HepG2 (cell line): ENCODE measurements around the gene NAXD. TPM values are rescaled to one million over a fixed set of nuclear protein-coding genes. Genes with fewer than 3 reads are reported as not detected.

Experiments used
- GABPB1 ChIP-seq: IDR thresholded peaks from 2 replicates; pipeline ENCODE4 v1.6.1; 2016; ENCODE audit warnings: mild to moderate bottlenecking, missing genetic modification reagents, moderate library complexity, missing compliant biosample characterization
- HNF4G ChIP-seq, 2 experiments: sonication (generic) in 1 of 2; formaldehyde crosslinking in 1 of 2; IDR thresholded peaks; 2 replicates each; pipeline versions ENCODE4 v1.4.0 to v1.6.1; 2011 to 2020; ENCODE audit warnings: borderline replicate concordance in 2 of 2, low read depth in 2 of 2, mild to moderate bottlenecking in 2 of 2, low read length in 1 of 2, missing genetic modification reagents in 1 of 2, moderate library complexity in 1 of 2
- HNRNPH1 ChIP-seq: fragments of 200-400 bp; formaldehyde crosslinking; optimal IDR thresholded peaks from 2 replicates; pipeline ENCODE3; 2017; ENCODE audit warnings: mild to moderate bottlenecking, low read depth, low read length
- KDM4B ChIP-seq: sonication (generic); formaldehyde crosslinking; IDR thresholded peaks from 2 replicates; pipeline ENCODE4 v1.4.0; 2020; ENCODE audit warnings: missing genetic modification reagents
- MED1 ChIP-seq: sonication (generic); formaldehyde crosslinking; IDR thresholded peaks from 2 replicates; pipeline ENCODE4 v1.4.0; 2020; ENCODE audit warnings: missing genetic modification reagents
- PHF21A ChIP-seq: sonication (generic); formaldehyde crosslinking; IDR thresholded peaks from 2 replicates; pipeline ENCODE4 v1.5.0; 2020; ENCODE audit warnings: mild to moderate bottlenecking, missing genetic modification reagents
- REPIN1 ChIP-seq: sonication (generic); formaldehyde crosslinking; IDR thresholded peaks from 2 replicates; pipeline ENCODE4 v1.8.0; 2022; ENCODE audit warnings: missing genetic modification reagents, low read depth, mild to moderate bottlenecking, borderline replicate concordance
- SALL2 ChIP-seq: sonication (generic); formaldehyde crosslinking; IDR thresholded peaks from 2 replicates; pipeline ENCODE4 v1.8.1; 2023; ENCODE audit warnings: mild to moderate bottlenecking, missing genetic modification reagents, inconsistent platforms
- SP4 ChIP-seq: sonication (generic); formaldehyde crosslinking; IDR thresholded peaks from 2 replicates; pipeline ENCODE4 v1.8.1; 2023; ENCODE audit warnings: mild to moderate bottlenecking, missing genetic modification reagents
- SP5 ChIP-seq: IDR thresholded peaks from 2 replicates; pipeline ENCODE4 v1.6.1; 2016; ENCODE audit warnings: low read depth, borderline replicate concordance
- ZBTB1 ChIP-seq: sonication (generic); formaldehyde crosslinking; IDR thresholded peaks from 2 replicates; pipeline ENCODE4 v1.4.0; 2020; ENCODE audit warnings: missing genetic modification reagents, borderline replicate concordance
- ZBTB20 ChIP-seq: sonication (generic); formaldehyde crosslinking; IDR thresholded peaks from 2 replicates; pipeline ENCODE4 v1.8.1; 2023; ENCODE audit warnings: missing genetic modification reagents, low read depth, mild to moderate bottlenecking, borderline replicate concordance
- polyA plus RNA-seq, 8 experiments: library from polyadenylated mRNA; depleted of rRNA in 3 of 8; stranded (reverse) in 7 of 8; unstranded in 1 of 8; fragments of >200 nt; fragmentation: Illumina TruSeq in 4 of 8; extraction: Trizol in 4 of 8; gene quantifications; 2 replicates each; pipeline versions ENCODE4 v1.2.1 to v1.2.3, GENCODE V29; 2011 to 2016; ENCODE audit warnings: low read depth in 4 of 8, missing spikeins in 1 of 8, mixed read lengths in 1 of 8; ENCODE audit not compliant: insufficient read depth in 1 of 8
- total RNA-seq, 5 experiments: library from RNA; depleted of rRNA; stranded (reverse); fragments of >200 nt; fragmentation: Illumina TruSeq; extraction: Trizol; gene quantifications; 2 replicates each; pipeline ENCODE4 v1.2.3, GENCODE V29; 2016; ENCODE audit warnings: low read depth in 1 of 5
- TF ChIP-seq, protein P1 (sequence below): sonication (generic); formaldehyde crosslinking; IDR thresholded peaks from 2 replicates; pipeline ENCODE4 v1.5.0; 2020; ENCODE audit warnings: mild to moderate bottlenecking, missing genetic modification reagents
- TF ChIP-seq, protein P2 (sequence below): sonication (generic); formaldehyde crosslinking; IDR thresholded peaks from 2 replicates; pipeline ENCODE4 v1.8.0; 2023; ENCODE audit warnings: mild to moderate bottlenecking, missing genetic modification reagents
- TF ChIP-seq, protein P3 (sequence below): IDR thresholded peaks from 2 replicates; pipeline ENCODE4 v1.6.1; 2016; ENCODE audit warnings: mild to moderate bottlenecking
- TF ChIP-seq, protein P4 (sequence below): sonication (generic); formaldehyde crosslinking; IDR thresholded peaks from 2 replicates; pipeline ENCODE4 v1.4.0; 2020; ENCODE audit warnings: missing genetic modification reagents, low read depth, mild to moderate bottlenecking, borderline replicate concordance
- TF ChIP-seq, protein P5 (sequence below): sonication (generic); formaldehyde crosslinking; IDR thresholded peaks from 2 replicates; pipeline ENCODE4 v1.5.1; 2020; ENCODE audit warnings: mild to moderate bottlenecking, missing genetic modification reagents, moderate library complexity

NAXD gene
- total and polyA plus RNA-seq, 2 of the 13 experiments (the other 11 are each of a cell fraction or from before 2014, with no cell fraction given), result 19.0 to 23.2 TPM

DNA sequence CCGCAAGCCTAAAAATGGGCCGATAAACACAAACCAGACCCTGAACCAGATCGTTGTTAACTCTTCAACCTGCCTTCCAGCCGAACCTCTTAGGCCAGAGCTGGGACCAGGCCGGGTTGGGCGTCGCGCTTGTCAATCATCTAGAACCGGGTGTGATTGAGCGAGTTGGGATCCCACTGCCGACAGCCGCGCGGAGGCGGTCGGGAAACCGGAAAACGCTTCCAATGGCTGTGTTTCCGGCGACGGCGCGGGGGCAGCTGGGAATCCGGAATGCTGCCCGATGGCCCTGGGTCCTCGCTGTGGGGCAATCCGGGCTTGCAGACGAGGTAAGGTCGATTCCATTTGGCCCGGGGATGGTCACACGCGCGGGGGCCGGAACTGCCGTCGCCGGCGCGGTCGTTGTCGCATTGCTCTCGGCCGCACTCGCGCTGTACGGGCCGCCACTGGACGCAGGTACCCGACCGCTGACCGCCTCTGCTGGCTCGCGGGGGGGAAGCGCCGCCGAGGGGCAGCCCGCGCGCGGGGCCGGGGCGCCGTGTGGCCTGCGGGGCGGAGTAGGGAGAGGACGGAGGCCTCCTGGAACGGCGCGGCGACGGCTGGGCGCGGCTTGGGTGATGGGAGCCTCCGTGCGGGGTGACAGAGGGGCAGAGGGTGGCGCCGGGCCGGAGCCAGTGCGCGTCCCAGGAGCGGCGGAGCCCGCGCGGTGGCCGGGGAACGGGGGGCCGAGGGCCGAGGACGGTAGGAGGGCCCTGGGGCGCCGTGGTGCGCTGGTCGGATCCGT, at the start of gene NAXD (continued):
- TF ChIP-seq, protein P1, sequence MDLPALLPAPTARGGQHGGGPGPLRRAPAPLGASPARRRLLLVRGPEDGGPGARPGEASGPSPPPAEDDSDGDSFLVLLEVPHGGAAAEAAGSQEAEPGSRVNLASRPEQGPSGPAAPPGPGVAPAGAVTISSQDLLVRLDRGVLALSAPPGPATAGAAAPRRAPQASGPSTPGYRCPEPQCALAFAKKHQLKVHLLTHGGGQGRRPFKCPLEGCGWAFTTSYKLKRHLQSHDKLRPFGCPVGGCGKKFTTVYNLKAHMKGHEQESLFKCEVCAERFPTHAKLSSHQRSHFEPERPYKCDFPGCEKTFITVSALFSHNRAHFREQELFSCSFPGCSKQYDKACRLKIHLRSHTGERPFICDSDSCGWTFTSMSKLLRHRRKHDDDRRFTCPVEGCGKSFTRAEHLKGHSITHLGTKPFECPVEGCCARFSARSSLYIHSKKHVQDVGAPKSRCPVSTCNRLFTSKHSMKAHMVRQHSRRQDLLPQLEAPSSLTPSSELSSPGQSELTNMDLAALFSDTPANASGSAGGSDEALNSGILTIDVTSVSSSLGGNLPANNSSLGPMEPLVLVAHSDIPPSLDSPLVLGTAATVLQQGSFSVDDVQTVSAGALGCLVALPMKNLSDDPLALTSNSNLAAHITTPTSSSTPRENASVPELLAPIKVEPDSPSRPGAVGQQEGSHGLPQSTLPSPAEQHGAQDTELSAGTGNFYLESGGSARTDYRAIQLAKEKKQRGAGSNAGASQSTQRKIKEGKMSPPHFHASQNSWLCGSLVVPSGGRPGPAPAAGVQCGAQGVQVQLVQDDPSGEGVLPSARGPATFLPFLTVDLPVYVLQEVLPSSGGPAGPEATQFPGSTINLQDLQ, result no peak; the same call in 1 of the 2 replicates
- TF ChIP-seq, protein P2, sequence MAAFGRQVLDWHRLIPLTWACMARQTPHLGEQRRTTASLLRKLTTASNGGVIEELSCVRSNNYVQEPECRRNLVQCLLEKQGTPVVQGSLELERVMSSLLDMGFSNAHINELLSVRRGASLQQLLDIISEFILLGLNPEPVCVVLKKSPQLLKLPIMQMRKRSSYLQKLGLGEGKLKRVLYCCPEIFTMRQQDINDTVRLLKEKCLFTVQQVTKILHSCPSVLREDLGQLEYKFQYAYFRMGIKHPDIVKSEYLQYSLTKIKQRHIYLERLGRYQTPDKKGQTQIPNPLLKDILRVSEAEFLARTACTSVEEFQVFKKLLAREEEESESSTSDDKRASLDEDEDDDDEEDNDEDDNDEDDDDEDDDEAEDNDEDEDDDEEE, result peak; percentile 91; the same call in 1 of the 2 replicates
- TF ChIP-seq SALL2, result peak; percentile 59; the same call in 1 of the 2 replicates
- peak; percentile 65 for TF ChIP-seq MED1
- TF ChIP-seq HNRNPH1, result no peak
- TF ChIP-seq, protein P3, sequence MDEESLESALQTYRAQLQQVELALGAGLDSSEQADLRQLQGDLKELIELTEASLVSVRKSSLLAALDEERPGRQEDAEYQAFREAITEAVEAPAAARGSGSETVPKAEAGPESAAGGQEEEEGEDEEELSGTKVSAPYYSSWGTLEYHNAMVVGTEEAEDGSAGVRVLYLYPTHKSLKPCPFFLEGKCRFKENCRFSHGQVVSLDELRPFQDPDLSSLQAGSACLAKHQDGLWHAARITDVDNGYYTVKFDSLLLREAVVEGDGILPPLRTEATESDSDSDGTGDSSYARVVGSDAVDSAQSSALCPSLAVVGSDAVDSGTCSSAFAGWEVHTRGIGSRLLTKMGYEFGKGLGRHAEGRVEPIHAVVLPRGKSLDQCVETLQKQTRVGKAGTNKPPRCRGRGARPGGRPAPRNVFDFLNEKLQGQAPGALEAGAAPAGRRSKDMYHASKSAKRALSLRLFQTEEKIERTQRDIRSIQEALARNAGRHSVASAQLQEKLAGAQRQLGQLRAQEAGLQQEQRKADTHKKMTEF (CRISPR knock-in tag), result peak; percentile 84
- TF ChIP-seq, protein P4, sequence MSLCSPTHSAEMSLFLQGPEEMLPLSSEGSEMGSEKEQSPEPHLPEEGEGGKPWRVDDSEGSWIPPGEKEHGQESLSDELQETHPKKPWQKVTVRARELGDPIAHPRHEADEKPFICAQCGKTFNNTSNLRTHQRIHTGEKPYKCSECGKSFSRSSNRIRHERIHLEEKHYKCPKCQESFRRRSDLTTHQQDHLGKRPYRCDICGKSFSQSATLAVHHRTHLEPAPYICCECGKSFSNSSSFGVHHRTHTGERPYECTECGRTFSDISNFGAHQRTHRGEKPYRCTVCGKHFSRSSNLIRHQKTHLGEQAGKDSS (CRISPR knock-in tag), result 0 out of 2 replicates have a peak, but pooled peaks have one; percentile 9
- TF ChIP-seq KDM4B, result no peak
- no peak for TF ChIP-seq ZBTB20 (CRISPR knock-in tag)
- peak; percentile 74; the same call in 1 of the 2 replicates for TF ChIP-seq PHF21A (CRISPR knock-in tag)
- TF ChIP-seq REPIN1, result peak; percentile 79
- TF ChIP-seq GABPB1, result peak; percentile 97
- TF ChIP-seq HNF4G (IDR thresholded peaks at IDR 0.05; ENCODE audit: borderline replicate concordance, low read depth, low read length), result 0 out of 2 replicates have a peak, but pooled peaks have one; percentile 4
- TF ChIP-seq HNF4G (CRISPR knock-in tag; IDR thresholded peaks at IDR 0.05; ENCODE audit: borderline replicate concordance, low read depth), result peak; percentile 73; the same call in 1 of the 2 replicates
- no peak for TF ChIP-seq ZBTB1 (CRISPR knock-in tag)
- no peak for TF ChIP-seq SP5 (CRISPR knock-in tag)
- peak; percentile 50; the same call in 1 of the 2 replicates for TF ChIP-seq SP4 (CRISPR knock-in tag)
- TF ChIP-seq, protein P5, sequence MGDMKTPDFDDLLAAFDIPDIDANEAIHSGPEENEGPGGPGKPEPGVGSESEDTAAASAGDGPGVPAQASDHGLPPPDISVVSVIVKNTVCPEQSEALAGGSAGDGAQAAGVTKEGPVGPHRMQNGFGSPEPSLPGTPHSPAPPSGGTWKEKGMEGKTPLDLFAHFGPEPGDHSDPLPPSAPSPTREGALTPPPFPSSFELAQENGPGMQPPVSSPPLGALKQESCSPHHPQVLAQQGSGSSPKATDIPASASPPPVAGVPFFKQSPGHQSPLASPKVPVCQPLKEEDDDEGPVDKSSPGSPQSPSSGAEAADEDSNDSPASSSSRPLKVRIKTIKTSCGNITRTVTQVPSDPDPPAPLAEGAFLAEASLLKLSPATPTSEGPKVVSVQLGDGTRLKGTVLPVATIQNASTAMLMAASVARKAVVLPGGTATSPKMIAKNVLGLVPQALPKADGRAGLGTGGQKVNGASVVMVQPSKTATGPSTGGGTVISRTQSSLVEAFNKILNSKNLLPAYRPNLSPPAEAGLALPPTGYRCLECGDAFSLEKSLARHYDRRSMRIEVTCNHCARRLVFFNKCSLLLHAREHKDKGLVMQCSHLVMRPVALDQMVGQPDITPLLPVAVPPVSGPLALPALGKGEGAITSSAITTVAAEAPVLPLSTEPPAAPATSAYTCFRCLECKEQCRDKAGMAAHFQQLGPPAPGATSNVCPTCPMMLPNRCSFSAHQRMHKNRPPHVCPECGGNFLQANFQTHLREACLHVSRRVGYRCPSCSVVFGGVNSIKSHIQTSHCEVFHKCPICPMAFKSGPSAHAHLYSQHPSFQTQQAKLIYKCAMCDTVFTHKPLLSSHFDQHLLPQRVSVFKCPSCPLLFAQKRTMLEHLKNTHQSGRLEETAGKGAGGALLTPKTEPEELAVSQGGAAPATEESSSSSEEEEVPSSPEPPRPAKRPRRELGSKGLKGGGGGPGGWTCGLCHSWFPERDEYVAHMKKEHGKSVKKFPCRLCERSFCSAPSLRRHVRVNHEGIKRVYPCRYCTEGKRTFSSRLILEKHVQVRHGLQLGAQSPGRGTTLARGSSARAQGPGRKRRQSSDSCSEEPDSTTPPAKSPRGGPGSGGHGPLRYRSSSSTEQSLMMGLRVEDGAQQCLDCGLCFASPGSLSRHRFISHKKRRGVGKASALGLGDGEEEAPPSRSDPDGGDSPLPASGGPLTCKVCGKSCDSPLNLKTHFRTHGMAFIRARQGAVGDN (CRISPR knock-in tag), result peak; percentile 95
